Measurements from ENCODE around the gene ARRDC5. TPM values are rescaled to one million over a fixed set of nuclear protein-coding genes. Genes with fewer than 3 reads are reported as not detected.

ARRDC5 gene
- total RNA-seq, 1 experiment from 2014 or later, result not detected

- Histone ChIP-seq H3K4me2 (0 out of 2 replicates have a peak overlapping the region, but pooled peaks have one; percentile 66), H3K27ac (peak overlapping the region; percentile 88), H3K4me1 (replicated peaks; ENCODE audit: insufficient read depth) (peaks cover 17% of the 10 kb centered on the region), H3K9me3 (ENCODE audit: insufficient read depth, low read depth) (no peaks in the 10 kb centered on the region), H3K79me2 (ENCODE audit: low read depth) (peaks cover 17% of the 10 kb centered on the region), H3K27me3 (ENCODE audit: insufficient read depth, low read depth) (no peaks in the 10 kb centered on the region), H3K4me3 (no peak overlapping the region), H3K36me3 (ENCODE audit: low read depth) (no peaks in the 10 kb centered on the region), H3K9me2 (ENCODE audit: insufficient read depth) (no peaks in the 10 kb centered on the region), H3F3A (ENCODE audit: insufficient read depth, low read depth) (peaks cover 31% of the 10 kb centered on the region; the same call in 1 of the 2 replicates), H4K20me1 (ENCODE audit: insufficient read depth) (no peaks in the 10 kb centered on the region), H2AFZ (no peak overlapping the region)
- no peak for DNase-seq
- ChIA-PET CTCF (interaction anchor here (1.0 kb wide), 1 partner anchor 44 kb away, joined by 4 read pairs; no protein-coding TSS in a partner anchor), POLR2A (ENCODE audit: unreplicated experiment) (interaction anchor here (0.7 kb wide), 1 partner anchor 70 kb away, joined by 4 read pairs; no protein-coding TSS in a partner anchor)
- TF ChIP-seq CTCF (conservative IDR thresholded peaks at IDR 0.05), result no peak
- TF ChIP-seq EZH2 (IDR thresholded peaks at IDR 0.05; ENCODE audit: low read depth), result no peak
- no TSS peak for BruUV-seq (replicated peaks)
- intact Hi-C loops (cut with micrococcal nuclease; ENCODE audit: unreplicated experiment), result no loop called here
These were observed 34.3 kb downstream of the ARRDC5 start for GRCh38 chr19:4868286-4868834.

- Histone ChIP-seq H3K9me2 (ENCODE audit: insufficient read depth) (no peaks in the 10 kb centered on the region), H3K4me1 (replicated peaks; ENCODE audit: insufficient read depth) (peaks cover 17% of the 10 kb centered on the region), H3K79me2 (ENCODE audit: low read depth) (peaks cover 17% of the 10 kb centered on the region), H3K27me3 (ENCODE audit: insufficient read depth, low read depth) (no peaks in the 10 kb centered on the region), H3K36me3 (ENCODE audit: low read depth) (no peaks in the 10 kb centered on the region), H3K27ac (peak within 1 kb of the TSS; percentile 88), H4K20me1 (ENCODE audit: insufficient read depth) (no peaks in the 10 kb centered on the region), H3K9me3 (ENCODE audit: insufficient read depth, low read depth) (no peaks in the 10 kb centered on the region), H2AFZ (peak within 1 kb of the TSS; percentile 77), H3F3A (ENCODE audit: insufficient read depth, low read depth) (peaks cover 31% of the 10 kb centered on the region; the same call in 1 of the 2 replicates), H3K4me2 (peak within 1 kb of the TSS; percentile 77), H3K4me3 (peak within 1 kb of the TSS; percentile 89)
- ChIA-PET POLR2A (ENCODE audit: unreplicated experiment) (interaction anchor here (0.6 to 0.7 kb wide), 4 partner anchors 38 to 150 kb away, joined by 3 to 23 read pairs (median 5); no protein-coding TSS in a partner anchor), CTCF (interaction anchor here (0.8 kb wide), 1 partner anchor 44 kb away, joined by 6 read pairs; no protein-coding TSS in a partner anchor)
- no peak for TF ChIP-seq CTCF (conservative IDR thresholded peaks at IDR 0.05)
- no peak for TF ChIP-seq EZH2 (IDR thresholded peaks at IDR 0.05; ENCODE audit: low read depth)
- no TSS peak for BruUV-seq (replicated peaks)
- DNase-seq, result peak; percentile 69 to 90
- intact Hi-C loops (cut with micrococcal nuclease; ENCODE audit: unreplicated experiment), result loop anchor here (2.0 kb wide), 1 partner anchor 55 kb away; no protein-coding TSS in a partner anchor
These were observed 35.0 kb downstream of the ARRDC5 start, which contains the start of gene PLIN3 for GRCh38 chr19:4867534-4868285. TSS of gene PLIN3 (minus strand) at chr19:4867667. CDS start at chr19:4861394, 6,273 bp downstream.
